ENCODE measurements around the gene RUFY3.

DNA sequence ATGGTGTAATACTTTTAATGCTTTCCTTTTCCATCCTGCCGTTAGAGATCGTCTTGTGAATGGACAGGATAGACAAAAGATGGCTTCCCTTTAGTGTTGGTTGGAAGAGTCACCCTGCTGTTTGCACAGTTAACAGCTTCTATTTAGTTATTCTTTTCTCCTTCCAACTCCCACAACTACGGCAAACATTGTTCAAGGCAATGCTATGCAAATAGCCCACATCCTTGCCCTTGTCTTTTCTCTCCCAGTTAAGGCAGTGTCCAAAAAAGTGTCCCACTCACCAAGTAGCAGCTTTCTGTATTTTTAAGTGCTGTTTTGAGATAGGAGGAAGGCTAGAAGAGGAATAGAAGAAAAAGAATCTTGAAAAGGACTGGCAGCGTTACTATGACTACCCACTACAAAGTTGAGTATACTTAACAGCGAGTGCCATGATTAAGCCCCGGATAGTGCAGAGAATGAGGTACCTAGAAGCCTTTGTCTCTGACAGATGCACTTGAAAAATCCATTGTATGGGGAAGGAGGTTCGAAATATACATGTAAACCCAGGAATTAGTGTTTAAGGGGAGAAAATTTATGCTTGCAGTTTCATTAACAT lies 12.1 kb upstream of the RUFY3 start:
- TF ChIP-seq TARDBP (IDR thresholded peaks at IDR 0.05) = no peak
- no peak for TF ChIP-seq BHLHE40 (IDR thresholded peaks at IDR 0.05; ENCODE audit: borderline replicate concordance)
- no peak for TF ChIP-seq FOXK2 (IDR thresholded peaks at IDR 0.05)
- TF ChIP-seq FOXM1 (IDR thresholded peaks at IDR 0.05; ENCODE audit: borderline replicate concordance) = no peak
- TF ChIP-seq NFRKB (IDR thresholded peaks at IDR 0.05) = no peak
- no peak for TF ChIP-seq ELF4 (IDR thresholded peaks at IDR 0.05)
- TF ChIP-seq SUZ12 (IDR thresholded peaks at IDR 0.05) = no peak
- TF ChIP-seq, protein P1, sequence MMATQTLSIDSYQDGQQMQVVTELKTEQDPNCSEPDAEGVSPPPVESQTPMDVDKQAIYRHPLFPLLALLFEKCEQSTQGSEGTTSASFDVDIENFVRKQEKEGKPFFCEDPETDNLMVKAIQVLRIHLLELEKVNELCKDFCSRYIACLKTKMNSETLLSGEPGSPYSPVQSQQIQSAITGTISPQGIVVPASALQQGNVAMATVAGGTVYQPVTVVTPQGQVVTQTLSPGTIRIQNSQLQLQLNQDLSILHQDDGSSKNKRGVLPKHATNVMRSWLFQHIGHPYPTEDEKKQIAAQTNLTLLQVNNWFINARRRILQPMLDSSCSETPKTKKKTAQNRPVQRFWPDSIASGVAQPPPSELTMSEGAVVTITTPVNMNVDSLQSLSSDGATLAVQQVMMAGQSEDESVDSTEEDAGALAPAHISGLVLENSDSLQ (IDR thresholded peaks at IDR 0.05) = no peak
- no peak for TF ChIP-seq ZNF384 (IDR thresholded peaks at IDR 0.05)
- no peak for TF ChIP-seq LEF1 (IDR thresholded peaks at IDR 0.05; ENCODE audit: borderline replicate concordance)
- TF ChIP-seq CTBP1 (IDR thresholded peaks at IDR 0.05; ENCODE audit: borderline replicate concordance) = no peak
- TF ChIP-seq FOXA1 (IDR thresholded peaks at IDR 0.05) = no peak

All from HEK293T (cell line).